ENCODE data around the gene UGT8. TPM values are rescaled to one million over a fixed set of nuclear protein-coding genes. Genes with fewer than 3 reads are reported as not detected.
"Not testable (repeated sequence)": the region's sequence is repeated elsewhere in the genome, so short reads cannot be mapped to it uniquely, and the experiment has no call there.

Gene UGT8
- total RNA-seq, 1 experiment from 2014 or later = 1.2 TPM

DNA sequence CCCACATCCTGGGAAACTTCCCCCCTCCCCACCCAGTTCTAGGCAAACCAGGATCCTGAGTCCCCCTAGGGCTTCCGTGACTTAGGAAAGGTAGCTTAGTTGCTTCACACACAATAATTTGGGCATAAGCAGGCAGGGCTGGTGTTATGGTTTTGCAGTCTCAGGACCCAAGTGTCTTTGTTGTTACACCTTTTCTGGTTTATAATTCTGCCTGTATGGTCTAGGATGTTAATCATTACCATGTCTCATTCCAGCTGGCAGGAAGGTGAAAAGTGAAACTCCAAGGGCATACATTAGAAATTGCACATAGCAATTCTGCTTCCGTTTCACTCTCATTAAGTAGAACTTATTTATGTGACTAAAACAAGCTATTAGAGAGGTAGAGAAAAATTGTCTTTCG is 16.8 kb downstream of the UGT8 start:
- H3K27me3 ChIP-seq (replicated peaks; ENCODE audit: insufficient read depth, low read depth, low read length, poor library complexity) = peaks cover 8% of the 10 kb centered on the region
- no peak for TF ChIP-seq EZH2 (IDR thresholded peaks at IDR 0.05; ENCODE audit: borderline replicate concordance, low read depth, low read length, poor library complexity, severe bottlenecking)
- TF ChIP-seq, protein P1, sequence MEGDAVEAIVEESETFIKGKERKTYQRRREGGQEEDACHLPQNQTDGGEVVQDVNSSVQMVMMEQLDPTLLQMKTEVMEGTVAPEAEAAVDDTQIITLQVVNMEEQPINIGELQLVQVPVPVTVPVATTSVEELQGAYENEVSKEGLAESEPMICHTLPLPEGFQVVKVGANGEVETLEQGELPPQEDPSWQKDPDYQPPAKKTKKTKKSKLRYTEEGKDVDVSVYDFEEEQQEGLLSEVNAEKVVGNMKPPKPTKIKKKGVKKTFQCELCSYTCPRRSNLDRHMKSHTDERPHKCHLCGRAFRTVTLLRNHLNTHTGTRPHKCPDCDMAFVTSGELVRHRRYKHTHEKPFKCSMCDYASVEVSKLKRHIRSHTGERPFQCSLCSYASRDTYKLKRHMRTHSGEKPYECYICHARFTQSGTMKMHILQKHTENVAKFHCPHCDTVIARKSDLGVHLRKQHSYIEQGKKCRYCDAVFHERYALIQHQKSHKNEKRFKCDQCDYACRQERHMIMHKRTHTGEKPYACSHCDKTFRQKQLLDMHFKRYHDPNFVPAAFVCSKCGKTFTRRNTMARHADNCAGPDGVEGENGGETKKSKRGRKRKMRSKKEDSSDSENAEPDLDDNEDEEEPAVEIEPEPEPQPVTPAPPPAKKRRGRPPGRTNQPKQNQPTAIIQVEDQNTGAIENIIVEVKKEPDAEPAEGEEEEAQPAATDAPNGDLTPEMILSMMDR (conservative IDR thresholded peaks at IDR 0.05; ENCODE audit: low read depth, low read length) = no peak
- no peaks in the 10 kb centered on the region for H3K9me3 ChIP-seq (ENCODE audit: low read depth, low read length, poor library complexity, severe bottlenecking)
- intact Hi-C loops (cut with micrococcal nuclease; ENCODE audit: unreplicated experiment) = no loop called here
- no TSS peak for BruUV-seq (replicated peaks)
- ChIA-PET POLR2A (ENCODE audit: low non-redundant PET) (no interaction called here), CTCF (no interaction called here)
- H3K27ac ChIP-seq (ENCODE audit: low read depth, low read length, poor library complexity, severe bottlenecking) = no peak overlapping the region
- DNase-seq (ENCODE audit: low spot score) = no peak
- no peak overlapping the region for H3K4me3 ChIP-seq (ENCODE audit: low read depth, low read length, poor library complexity, severe bottlenecking)
- no peaks in the 10 kb centered on the region for H3K36me3 ChIP-seq (ENCODE audit: insufficient read depth, low read length, poor library complexity, severe bottlenecking)
- H3K4me1 ChIP-seq (ENCODE audit: insufficient read depth, low read length, poor library complexity, severe bottlenecking) = no peaks in the 10 kb centered on the region

DNA sequence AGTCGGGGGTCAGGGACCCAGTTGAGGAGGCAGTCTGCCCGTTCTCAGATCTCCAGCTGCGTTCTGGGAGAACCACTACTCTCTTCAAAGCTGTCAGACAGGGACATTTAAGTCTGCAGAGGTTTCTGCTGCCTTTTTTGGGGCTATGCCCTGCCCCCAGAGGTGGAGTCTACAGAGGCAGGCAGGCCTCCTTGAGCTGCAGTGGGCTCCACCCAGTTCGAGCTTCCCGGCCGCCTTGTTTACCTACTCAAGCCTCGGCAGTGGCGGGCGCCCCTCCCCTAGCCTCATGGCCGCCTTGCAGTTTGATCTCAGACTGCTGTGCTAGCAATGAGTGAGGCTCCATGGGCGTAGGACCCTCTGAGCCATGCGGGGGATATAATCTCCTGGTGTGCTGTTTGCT is 17.4 kb downstream of the UGT8 start:
- DNase-seq (ENCODE audit: low spot score); POLR2A ChIA-PET (ENCODE audit: low non-redundant PET); H3K27ac ChIP-seq (ENCODE audit: low read depth, low read length, poor library complexity, severe bottlenecking); CTCF ChIA-PET; H3K9me3 ChIP-seq (ENCODE audit: low read depth, low read length, poor library complexity, severe bottlenecking); H3K4me1 ChIP-seq (ENCODE audit: insufficient read depth, low read length, poor library complexity, severe bottlenecking); H3K4me3 ChIP-seq (ENCODE audit: low read depth, low read length, poor library complexity, severe bottlenecking); BruUV-seq (replicated peaks); H3K36me3 ChIP-seq (ENCODE audit: insufficient read depth, low read length, poor library complexity, severe bottlenecking); intact Hi-C loops (cut with micrococcal nuclease; ENCODE audit: unreplicated experiment); H3K27me3 ChIP-seq (replicated peaks; ENCODE audit: insufficient read depth, low read depth, low read length, poor library complexity): not testable (repeated sequence)

DNA sequence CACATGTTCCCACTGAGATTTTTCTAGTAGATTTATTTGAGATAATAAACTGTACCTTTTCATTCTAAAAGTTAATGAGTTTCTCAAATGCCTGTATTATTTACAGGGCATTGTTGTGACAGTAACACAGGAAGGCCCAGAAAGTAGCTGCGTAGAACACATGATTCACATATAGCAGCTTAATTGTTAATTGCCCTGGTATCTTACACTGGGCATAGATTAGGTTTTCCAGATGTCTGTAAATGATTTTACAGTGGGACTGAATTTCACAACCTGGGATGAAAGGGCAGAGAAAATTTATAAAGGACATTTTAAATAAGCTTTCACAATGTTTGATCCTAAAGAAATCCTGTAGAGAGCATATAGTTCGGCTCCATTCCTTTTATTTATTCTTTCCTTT is 27.6 kb downstream of the UGT8 start:
- TF ChIP-seq, protein P1 (conservative IDR thresholded peaks at IDR 0.05; ENCODE audit: low read depth, low read length) = no peak
- no peak for TF ChIP-seq EZH2 (IDR thresholded peaks at IDR 0.05; ENCODE audit: borderline replicate concordance, low read depth, low read length, poor library complexity, severe bottlenecking)
- CTCF ChIA-PET = no interaction called here
- no peaks in the 10 kb centered on the region for H3K36me3 ChIP-seq (ENCODE audit: insufficient read depth, low read length, poor library complexity, severe bottlenecking)
- intact Hi-C loops (cut with micrococcal nuclease; ENCODE audit: unreplicated experiment) = no loop called here
- H3K27me3 ChIP-seq (replicated peaks; ENCODE audit: insufficient read depth, low read depth, low read length, poor library complexity) = no peaks in the 10 kb centered on the region
- H3K4me1 ChIP-seq (ENCODE audit: insufficient read depth, low read length, poor library complexity, severe bottlenecking) = no peaks in the 10 kb centered on the region
- no peaks in the 10 kb centered on the region for H3K9me3 ChIP-seq (ENCODE audit: low read depth, low read length, poor library complexity, severe bottlenecking)
- no peak overlapping the region for H3K27ac ChIP-seq (ENCODE audit: low read depth, low read length, poor library complexity, severe bottlenecking)
- no peak overlapping the region for H3K4me3 ChIP-seq (ENCODE audit: low read depth, low read length, poor library complexity, severe bottlenecking)
- BruUV-seq (replicated peaks) = no TSS peak
- POLR2A ChIA-PET (ENCODE audit: low non-redundant PET) = no interaction called here
- DNase-seq (ENCODE audit: low spot score) = no peak

DNA sequence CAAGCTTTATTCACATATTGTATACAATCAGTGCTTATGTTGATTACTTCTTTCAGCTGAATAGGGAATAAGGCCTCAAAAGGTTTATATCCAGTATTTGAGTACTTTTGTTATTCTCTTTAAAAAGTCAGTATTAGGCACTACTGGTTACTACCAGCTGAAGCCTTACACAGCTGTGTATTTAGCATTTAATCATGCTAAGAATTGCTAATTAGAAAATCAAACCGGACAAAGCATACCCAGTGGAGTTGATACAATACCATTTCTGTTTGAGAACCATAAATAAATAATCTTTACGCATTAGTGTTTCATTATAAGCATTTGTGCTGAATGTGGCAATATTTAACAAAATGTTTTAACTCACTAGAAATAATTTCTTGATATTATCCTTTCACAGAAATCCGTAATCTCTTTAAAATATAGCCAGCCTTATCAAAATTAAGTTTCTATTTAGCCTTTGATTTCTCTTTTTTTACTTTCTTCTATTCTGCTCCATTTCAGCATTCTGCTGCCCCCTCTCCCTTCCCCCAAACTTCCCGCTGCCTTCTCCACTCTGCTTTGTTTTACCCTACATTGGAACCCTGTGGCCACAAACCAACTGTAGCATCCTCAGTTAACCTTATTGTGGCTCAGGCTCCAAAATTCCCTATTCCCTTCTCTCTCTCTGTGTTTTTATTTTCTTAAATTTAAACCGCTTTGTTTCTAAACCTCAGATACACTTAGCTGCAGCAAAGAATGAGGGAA is 37.8 kb downstream of the UGT8 start:
- no peak for DNase-seq (ENCODE audit: low spot score)
- H3K36me3 ChIP-seq (ENCODE audit: insufficient read depth, low read length, poor library complexity, severe bottlenecking) = no peaks in the 10 kb centered on the region
- no peaks in the 10 kb centered on the region for H3K4me1 ChIP-seq (ENCODE audit: insufficient read depth, low read length, poor library complexity, severe bottlenecking)
- intact Hi-C loops (cut with micrococcal nuclease; ENCODE audit: unreplicated experiment) = no loop called here
- no TSS peak for BruUV-seq (replicated peaks)
- H3K9me3 ChIP-seq (ENCODE audit: low read depth, low read length, poor library complexity, severe bottlenecking) = no peaks in the 10 kb centered on the region
- no peak overlapping the region for H3K4me3 ChIP-seq (ENCODE audit: low read depth, low read length, poor library complexity, severe bottlenecking)
- no peak for TF ChIP-seq EZH2 (IDR thresholded peaks at IDR 0.05; ENCODE audit: borderline replicate concordance, low read depth, low read length, poor library complexity, severe bottlenecking)
- TF ChIP-seq, protein P1 (conservative IDR thresholded peaks at IDR 0.05; ENCODE audit: low read depth, low read length) = no peak
- no peaks in the 10 kb centered on the region for H3K27me3 ChIP-seq (replicated peaks; ENCODE audit: insufficient read depth, low read depth, low read length, poor library complexity)
- POLR2A ChIA-PET (ENCODE audit: low non-redundant PET) = no interaction called here
- H3K27ac ChIP-seq (ENCODE audit: low read depth, low read length, poor library complexity, severe bottlenecking) = no peak overlapping the region
- CTCF ChIA-PET = no interaction called here
